ENCODE data around the gene LGALS7B.
"Not testable (repeated sequence)": the region's sequence is repeated elsewhere in the genome, so short reads cannot be mapped to it uniquely, and the experiment has no call there.

LGALS7B gene

GRCh38 chr19:38788478-38789243, at the start of gene LGALS7B:
LGALS7B (plus strand) TSS chr19:38789200; CDS start chr19:38789227, 27 bp downstream.
- no peaks in the 10 kb centered on the region for H3K36me3 Mint-ChIP-seq (ENCODE audit: low read depth)
- DNase-seq, result no peak
- no peak within 1 kb of the TSS for H3K4me3 Mint-ChIP-seq
- no peak within 1 kb of the TSS for H3K27ac Mint-ChIP-seq
- H3K4me1 Mint-ChIP-seq, result peaks cover 6% of the 10 kb centered on the region
- no peak for ATAC-seq
- no peaks in the 10 kb centered on the region for H3K27me3 Mint-ChIP-seq
- no peaks in the 10 kb centered on the region for H3K9me3 Mint-ChIP-seq

DNA sequence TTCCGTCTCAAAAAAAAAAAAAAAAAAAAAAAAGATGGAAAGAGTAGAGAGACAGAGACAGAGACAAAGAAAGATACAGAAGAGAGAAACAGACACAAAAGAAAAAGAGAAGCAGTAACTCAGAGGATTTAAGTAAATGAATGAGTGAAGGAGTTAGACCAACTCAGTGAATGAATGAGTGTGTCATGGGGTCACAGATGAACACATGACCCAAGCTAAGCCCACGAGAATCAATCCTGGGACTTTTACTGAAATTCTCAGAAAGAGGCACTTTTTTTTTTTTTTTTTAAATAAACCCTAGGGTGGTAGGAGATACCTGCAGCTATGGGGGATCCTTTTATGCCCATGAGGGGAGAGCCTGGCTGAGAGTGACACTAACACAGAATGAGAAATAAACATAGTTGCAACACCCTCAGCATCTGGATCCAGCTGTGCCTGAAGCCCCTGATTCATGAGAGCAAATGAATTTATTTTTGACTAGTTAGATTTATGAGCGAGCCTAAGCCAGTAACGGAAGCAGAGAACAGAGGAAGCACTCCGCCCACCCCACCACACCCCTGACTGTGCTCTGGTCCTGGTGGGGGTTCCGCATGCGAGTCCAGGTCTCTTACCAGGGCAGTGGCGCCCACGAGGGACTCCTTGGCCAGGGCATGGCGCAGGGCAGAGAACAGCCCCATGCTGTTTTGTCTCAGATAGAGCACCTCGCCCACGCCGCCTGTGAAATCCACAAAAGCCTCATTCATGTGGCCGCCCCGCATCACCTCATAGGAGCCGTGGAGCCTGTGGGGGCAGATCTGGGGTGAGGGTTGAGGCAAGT, 49.4 kb upstream of the LGALS7B start:
- Mint-ChIP-seq H3K9me3 (no peaks in the 10 kb centered on the region), H3K4me3 (no peak overlapping the region), H3K27ac (no peak overlapping the region), H3K27me3 (peaks cover 4% of the 10 kb centered on the region), H3K4me1 (peaks cover 30% of the 10 kb centered on the region), H3K36me3 (ENCODE audit: low read depth) (no peaks in the 10 kb centered on the region)
- ATAC-seq (peak; percentile 24), DNase-seq (peak; percentile 27)

- Mint-ChIP-seq H3K27ac (no peak overlapping the region), H3K4me1 (peaks cover 25% of the 10 kb centered on the region), H3K9me3 (no peaks in the 10 kb centered on the region), H3K27me3 (peaks cover 4% of the 10 kb centered on the region), H3K36me3 (ENCODE audit: low read depth) (no peaks in the 10 kb centered on the region), H3K4me3 (no peak overlapping the region)
- ATAC-seq (no peak), DNase-seq (no peak)
Observed at GRCh38 chr19:38740257-38740592, 48.8 kb upstream of the LGALS7B start.

DNA sequence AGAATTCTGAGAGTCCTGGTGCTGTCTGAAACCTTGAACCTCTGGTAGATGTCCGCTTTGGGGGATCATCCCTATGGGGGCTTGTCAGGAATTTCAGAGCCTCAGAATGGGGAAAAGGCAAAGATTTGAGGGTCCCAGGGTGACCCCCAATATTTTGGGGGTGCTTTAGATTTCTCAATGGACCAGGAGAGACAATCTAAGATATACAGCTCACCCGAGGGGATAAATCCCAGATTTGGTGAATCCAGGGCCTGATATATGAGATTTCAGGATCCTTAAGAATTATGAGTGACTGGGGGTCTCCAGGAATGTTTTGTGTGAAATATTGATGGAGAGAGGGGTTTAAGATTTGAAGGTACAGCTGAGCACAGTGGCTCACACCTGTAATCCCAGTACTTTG, 48.1 kb upstream of the LGALS7B start:
- DNase-seq (no peak), ATAC-seq (no peak)
- Mint-ChIP-seq H3K36me3 (ENCODE audit: low read depth) (no peaks in the 10 kb centered on the region), H3K4me3 (no peak overlapping the region), H3K9me3 (no peaks in the 10 kb centered on the region), H3K27me3 (peaks cover 4% of the 10 kb centered on the region), H3K27ac (no peak overlapping the region), H3K4me1 (peaks cover 23% of the 10 kb centered on the region)

DNA sequence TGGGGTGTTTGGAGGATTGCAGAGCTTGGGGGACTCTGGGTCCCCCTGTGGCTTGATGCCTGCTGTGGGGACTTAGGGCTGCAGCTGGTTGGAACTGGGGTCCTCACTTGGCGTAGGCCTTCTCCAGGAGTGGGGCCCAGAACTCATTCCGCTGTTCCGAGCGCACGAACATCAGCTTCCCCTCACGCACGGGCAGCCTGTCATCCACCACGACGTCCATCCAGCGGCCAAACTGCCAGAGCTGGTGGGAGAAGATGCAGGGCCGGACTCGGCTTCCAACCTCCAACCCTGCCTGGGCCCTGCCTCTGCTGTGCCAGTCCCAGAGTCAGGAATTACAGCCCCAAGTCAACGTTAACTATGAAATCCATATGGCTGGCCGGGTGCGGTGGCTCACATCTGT, 47.3 kb upstream of the LGALS7B start:
- H3K4me1 Mint-ChIP-seq, result peaks cover 21% of the 10 kb centered on the region
- H3K36me3 Mint-ChIP-seq (ENCODE audit: low read depth), result no peaks in the 10 kb centered on the region
- no peak overlapping the region for H3K4me3 Mint-ChIP-seq
- peaks cover 4% of the 10 kb centered on the region for H3K27me3 Mint-ChIP-seq
- DNase-seq (no peak), ATAC-seq (no peak)
- no peaks in the 10 kb centered on the region for H3K9me3 Mint-ChIP-seq
- no peak overlapping the region for H3K27ac Mint-ChIP-seq

- Mint-ChIP-seq H3K9me3 (no peaks in the 10 kb centered on the region), H3K27me3 (peaks cover 4% of the 10 kb centered on the region), H3K4me3 (no peak overlapping the region), H3K27ac (no peak overlapping the region), H3K4me1 (peaks cover 20% of the 10 kb centered on the region), H3K36me3 (ENCODE audit: low read depth) (no peaks in the 10 kb centered on the region)
- DNase-seq (no peak), ATAC-seq (no peak)
Observed at GRCh38 chr19:38742296-38742695, 46.7 kb upstream of the LGALS7B start.

DNA sequence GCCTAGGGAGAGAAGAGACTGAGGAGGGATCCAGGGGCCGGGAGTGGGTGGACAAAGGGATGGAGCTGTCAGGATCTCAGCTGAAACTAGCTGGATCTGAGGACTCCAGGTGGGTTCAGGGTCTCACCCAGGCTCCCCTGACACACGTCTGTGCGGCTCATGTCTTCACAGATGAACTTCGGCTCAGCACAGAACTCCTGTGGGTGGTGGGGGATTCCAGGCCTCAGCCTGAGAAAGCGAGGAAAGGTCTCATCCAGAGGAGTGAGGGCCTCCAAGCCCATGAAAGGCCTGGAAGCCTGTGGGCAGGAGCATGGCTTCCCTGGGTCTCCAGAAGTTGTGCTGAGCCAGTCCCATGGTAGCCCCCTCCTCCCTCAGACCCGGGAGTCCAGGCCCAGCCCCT, 46.1 kb upstream of the LGALS7B start:
- H3K4me1 Mint-ChIP-seq, result peaks cover 16% of the 10 kb centered on the region
- no peaks in the 10 kb centered on the region for H3K36me3 Mint-ChIP-seq (ENCODE audit: low read depth)
- DNase-seq (no peak), ATAC-seq (no peak)
- H3K9me3 Mint-ChIP-seq, result no peaks in the 10 kb centered on the region
- peaks cover under 1% of the 10 kb centered on the region for H3K27me3 Mint-ChIP-seq
- no peak overlapping the region for H3K27ac Mint-ChIP-seq
- H3K4me3 Mint-ChIP-seq, result no peak overlapping the region

DNA sequence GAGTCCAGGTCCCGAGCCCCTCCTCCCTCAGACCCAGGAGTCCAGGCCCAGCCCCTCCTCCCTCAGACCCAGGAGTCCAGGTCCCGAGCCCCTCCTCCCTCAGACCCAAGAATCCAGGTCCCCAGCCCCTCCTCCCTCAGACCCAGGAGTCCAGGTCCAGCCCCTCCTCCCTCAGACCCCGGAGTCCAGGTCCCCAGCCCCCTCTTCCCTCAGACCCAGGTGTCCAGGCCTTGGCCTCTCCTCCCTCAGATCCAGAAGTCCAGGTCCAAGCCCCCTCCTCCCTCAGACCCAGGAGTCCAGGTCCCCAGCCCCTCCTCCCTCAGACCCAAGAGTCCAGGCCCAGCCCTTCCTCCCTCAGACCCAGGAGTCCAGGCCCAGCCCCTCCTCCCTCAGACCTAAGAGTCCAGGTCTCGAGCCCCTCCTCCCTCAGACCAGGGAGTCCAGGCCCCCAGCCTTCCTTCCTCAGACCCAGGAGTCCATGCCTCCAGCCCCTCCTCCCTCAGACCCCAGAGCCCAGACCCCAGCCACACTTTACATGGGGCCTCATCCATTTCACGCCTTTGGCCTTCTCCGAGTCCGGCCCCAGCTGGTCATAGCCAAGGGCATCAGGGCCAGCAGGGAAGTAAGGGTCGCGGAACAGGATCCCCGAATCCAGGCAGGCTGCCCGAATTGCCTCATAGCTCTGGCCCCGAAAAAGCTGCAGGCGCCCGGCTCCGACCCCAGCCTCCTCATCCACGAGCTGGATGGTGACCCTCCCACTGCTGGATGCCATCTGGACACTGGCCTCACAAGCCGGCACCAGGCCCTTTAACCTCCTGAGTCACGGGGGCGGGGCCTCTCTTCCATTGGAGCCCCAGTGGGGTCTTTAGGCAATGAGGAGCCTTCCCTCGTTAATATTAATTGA, 45.4 kb upstream of the LGALS7B start:
- H3K4me3 Mint-ChIP-seq, result no peak overlapping the region
- H3K36me3 Mint-ChIP-seq (ENCODE audit: low read depth), result no peaks in the 10 kb centered on the region
- peaks cover 11% of the 10 kb centered on the region for H3K4me1 Mint-ChIP-seq
- no peaks in the 10 kb centered on the region for H3K9me3 Mint-ChIP-seq
- DNase-seq (no peak), ATAC-seq (no peak)
- H3K27ac Mint-ChIP-seq, result no peak overlapping the region
- no peaks in the 10 kb centered on the region for H3K27me3 Mint-ChIP-seq

- Mint-ChIP-seq H3K9me3 (no peaks in the 10 kb centered on the region), H3K36me3 (ENCODE audit: low read depth) (no peaks in the 10 kb centered on the region), H3K27ac (no peak within 1 kb of the TSS), H3K4me1 (peaks cover 6% of the 10 kb centered on the region), H3K4me3 (no peak within 1 kb of the TSS), H3K27me3 (no peaks in the 10 kb centered on the region)
- DNase-seq (no peak), ATAC-seq (no peak)
Observed at GRCh38 chr19:38744298-38744681, 44.7 kb upstream of the LGALS7B start, which contains the start of gene CAPN12. CAPN12 (minus strand) TSS chr19:38744474; CDS start chr19:38744165, 309 bp downstream.

GRCh38 chr19:38744874-38745273, 44.1 kb upstream of the LGALS7B start:
- no peak for DNase-seq
- Mint-ChIP-seq H3K27me3 (peaks cover under 1% of the 10 kb centered on the region), H3K36me3 (ENCODE audit: low read depth) (no peaks in the 10 kb centered on the region), H3K4me1 (peaks cover under 1% of the 10 kb centered on the region), H3K4me3 (no peak overlapping the region), H3K27ac (no peak overlapping the region), H3K9me3 (no peaks in the 10 kb centered on the region)
- ATAC-seq, result no peak

DNA sequence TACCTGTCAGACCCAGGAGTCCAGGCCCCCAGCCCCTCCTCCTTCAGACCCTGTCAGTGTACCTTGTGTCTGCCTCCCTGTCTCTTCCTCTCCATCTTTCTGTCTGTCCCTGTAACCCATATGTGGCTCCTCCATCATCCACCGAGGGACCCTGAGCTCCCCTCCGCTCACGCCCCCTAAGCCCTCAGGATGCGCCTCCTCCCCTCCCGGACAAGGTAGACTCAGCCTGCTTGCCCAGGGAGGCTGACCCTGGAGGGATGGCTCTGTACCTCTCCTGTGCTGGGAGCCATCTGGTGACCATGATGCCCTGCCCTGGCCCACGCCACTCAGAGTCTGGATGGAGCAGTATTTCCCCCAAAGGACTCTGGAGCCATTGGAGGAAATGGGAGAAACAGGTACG, 43.7 kb upstream of the LGALS7B start:
- no peaks in the 10 kb centered on the region for H3K36me3 Mint-ChIP-seq (ENCODE audit: low read depth)
- H3K9me3 Mint-ChIP-seq, result no peaks in the 10 kb centered on the region
- H3K27me3 Mint-ChIP-seq, result peaks cover 3% of the 10 kb centered on the region
- H3K4me3 Mint-ChIP-seq, result no peak overlapping the region
- H3K4me1 Mint-ChIP-seq, result no peaks in the 10 kb centered on the region
- H3K27ac Mint-ChIP-seq, result no peak overlapping the region
- no peak for ATAC-seq
- no peak for DNase-seq

- not testable (repeated sequence) for H3K9me3 Mint-ChIP-seq
Observed at GRCh38 chr19:38753783-38754182, 35.2 kb upstream of the LGALS7B start.

DNA sequence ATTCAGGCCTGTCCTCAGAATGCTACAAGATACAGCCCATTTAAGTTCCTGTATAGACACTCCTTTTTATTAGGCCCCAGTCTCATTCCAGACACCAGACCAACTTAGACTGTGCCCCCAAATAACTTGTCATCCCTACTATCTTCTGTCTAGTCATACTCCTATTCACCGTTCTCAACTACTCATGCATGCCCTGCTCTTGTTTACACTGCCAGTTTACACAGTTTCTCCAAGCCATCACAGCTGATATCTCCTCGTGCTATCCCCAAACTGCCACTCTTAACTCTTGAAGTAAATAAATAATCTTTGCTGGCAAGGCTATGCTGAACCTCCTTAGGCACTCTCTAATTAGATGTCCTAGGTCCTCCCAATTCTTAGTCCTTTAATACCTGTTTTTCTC, 34.8 kb upstream of the LGALS7B start:
- DNase-seq; H3K4me3 Mint-ChIP-seq; H3K9me3 Mint-ChIP-seq; H3K36me3 Mint-ChIP-seq (ENCODE audit: low read depth); ATAC-seq; H3K27ac Mint-ChIP-seq; H3K4me1 Mint-ChIP-seq; H3K27me3 Mint-ChIP-seq: not testable (repeated sequence)

More at GRCh38 chr19:38753783-38754182, 35.2 kb upstream of the LGALS7B start:
- H3K27ac Mint-ChIP-seq; ATAC-seq; H3K27me3 Mint-ChIP-seq; DNase-seq; H3K36me3 Mint-ChIP-seq (ENCODE audit: low read depth); H3K4me3 Mint-ChIP-seq; H3K4me1 Mint-ChIP-seq: not testable (repeated sequence)

DNA sequence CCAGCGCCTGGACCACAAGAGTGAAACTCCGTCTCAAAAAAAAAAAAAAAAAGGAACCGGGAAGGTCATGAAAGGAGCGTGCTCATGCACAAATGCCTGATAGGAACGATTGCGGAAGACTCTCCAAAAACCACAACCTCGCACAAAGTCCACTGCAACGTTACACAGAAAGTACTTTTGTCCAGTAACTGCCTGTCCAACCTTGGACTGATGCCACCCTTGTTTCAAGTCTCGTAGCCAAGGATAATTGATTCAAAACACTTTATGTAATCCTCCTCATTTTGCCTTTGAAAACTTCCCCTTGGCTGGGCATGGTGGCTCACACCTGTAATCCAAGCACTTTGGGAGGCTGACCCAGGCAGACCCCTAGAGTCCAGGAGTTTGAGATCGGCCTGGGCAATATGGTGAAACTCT, 29.4 kb upstream of the LGALS7B start:
- Mint-ChIP-seq H3K9me3 (no peaks in the 10 kb centered on the region), H3K27me3 (no peaks in the 10 kb centered on the region), H3K4me3 (no peak overlapping the region), H3K4me1 (no peaks in the 10 kb centered on the region), H3K27ac (no peak overlapping the region), H3K36me3 (ENCODE audit: low read depth) (no peaks in the 10 kb centered on the region)
- no peak for ATAC-seq
- DNase-seq, result no peak

All from activated naive CD8-positive, alpha-beta T cell treated with anti-CD3 and anti-CD28 coated beads, Interleukin-2, amount 50 U/mL, for 24 hours (primary cell).